HuH-7 (cell line): ENCODE measurements around the gene ETDC.

Experiments
- DNase-seq: peaks from one replicate; pipeline ENCODE4 v3.0.0; 2011; ENCODE audit warnings: low spot score

The ETDC gene

DNA sequence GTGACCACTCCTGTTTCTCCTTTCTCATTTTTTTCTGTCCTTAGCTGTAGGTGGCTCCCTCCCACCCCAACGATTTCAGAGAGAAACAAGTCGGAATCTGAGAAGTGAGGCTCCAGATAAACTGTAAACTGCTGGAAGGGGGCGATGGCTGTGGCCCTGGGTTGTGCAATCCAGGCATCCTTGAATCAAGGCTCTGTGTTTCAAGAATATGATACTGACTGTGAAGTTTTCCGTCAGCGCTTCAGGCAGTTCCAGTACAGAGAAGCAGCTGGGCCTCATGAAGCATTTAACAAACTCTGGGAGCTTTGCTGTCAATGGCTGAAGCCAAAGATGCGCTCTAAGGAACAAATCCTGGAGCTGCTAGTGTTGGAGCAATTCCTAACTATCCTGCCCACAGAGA, 37.7 kb downstream of the ETDC start:
- DNase-seq = no peak

DNA sequence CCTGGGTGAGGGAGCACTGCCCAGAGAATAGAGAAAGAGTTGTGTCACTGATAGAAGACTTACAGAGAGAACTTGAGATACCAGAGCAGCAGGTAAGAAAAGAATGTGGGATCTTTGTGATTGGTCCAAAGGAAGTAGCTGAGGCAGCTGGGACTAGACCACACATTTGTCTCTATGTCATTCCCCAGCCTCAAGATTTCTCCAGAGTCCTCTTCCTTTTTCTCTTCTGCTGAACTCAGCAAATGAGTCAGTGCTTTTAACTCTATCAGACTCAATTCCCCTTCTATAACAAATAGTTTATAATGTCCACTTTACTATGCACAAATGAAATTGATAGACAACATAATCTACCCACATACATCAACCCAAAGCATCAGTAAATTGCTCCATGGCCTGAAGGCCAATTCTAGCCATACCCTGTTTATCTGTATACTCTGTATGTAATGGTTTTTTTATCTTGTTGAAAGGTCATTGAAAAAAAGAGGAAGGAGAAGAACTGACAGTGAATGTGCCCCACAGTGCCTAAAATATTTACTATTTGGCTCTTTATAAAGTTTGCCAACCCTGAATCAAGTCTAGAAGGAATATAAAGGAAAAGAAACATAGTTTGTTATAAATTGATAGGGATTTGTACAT, 38.2 kb downstream of the ETDC start:
- DNase-seq = no peak

GRCh38 chrX:135354288-135354687, 45.0 kb downstream of the ETDC start:
- DNase-seq = no peak
